GM19324 (cell line): ENCODE results near the gene TRPV3.
"Not testable (repeated sequence)": the region's sequence is repeated elsewhere in the genome, so short reads cannot be mapped to it uniquely, and the experiment has no call there.

Source experiments
- ATAC-seq: cut with Tn5 transposase; IDR thresholded peaks from one replicate; pipeline ENCODE4 v1.9.1; 2021; ENCODE audit warnings: mild to moderate bottlenecking, moderate library complexity; ENCODE audit not compliant: unreplicated experiment, low FRiP score

Gene TRPV3

GRCh38 chr17:3527896-3528295, 29.7 kb downstream of the TRPV3 start:
- ATAC-seq: no peak

GRCh38 chr17:3527468-3527867, 30.1 kb downstream of the TRPV3 start:
- ATAC-seq: no peak

- ATAC-seq: no peak
Observed at GRCh38 chr17:3526971-3527370, 30.6 kb downstream of the TRPV3 start.

GRCh38 chr17:3526491-3526890, 31.1 kb downstream of the TRPV3 start:
- no peak for ATAC-seq

- ATAC-seq: no peak
Observed at GRCh38 chr17:3524024-3524423, 33.6 kb downstream of the TRPV3 start.

GRCh38 chr17:3519472-3519871, 38.1 kb downstream of the TRPV3 start:
- not testable (repeated sequence) for ATAC-seq

GRCh38 chr17:3514873-3515272, 42.7 kb downstream of the TRPV3 start:
- ATAC-seq: no peak

- ATAC-seq: not testable (repeated sequence)
Observed at GRCh38 chr17:3514167-3514566, 43.4 kb downstream of the TRPV3 start.

- ATAC-seq: no peak
Observed at GRCh38 chr17:3513305-3514035, 44.1 kb downstream of the TRPV3 start.

- no peak for ATAC-seq
Observed at GRCh38 chr17:3512505-3513171, 45.0 kb downstream of the TRPV3 start.

- ATAC-seq: no peak
Observed at GRCh38 chr17:3511852-3512504, 45.6 kb downstream of the TRPV3 start.

- no peak for ATAC-seq
Observed at GRCh38 chr17:3510090-3510489, 47.5 kb downstream of the TRPV3 start.

- ATAC-seq: no peak
Observed at GRCh38 chr17:3507869-3508268, 49.7 kb downstream of the TRPV3 start.

GRCh38 chr17:3507071-3507470, 50.5 kb downstream of the TRPV3 start:
- no peak for ATAC-seq

GRCh38 chr17:3506054-3506453, 51.6 kb downstream of the TRPV3 start:
- ATAC-seq: no peak

GRCh38 chr17:3505008-3505407, 52.6 kb downstream of the TRPV3 start:
- no peak for ATAC-seq

GRCh38 chr17:3503285-3503684, 54.3 kb downstream of the TRPV3 start:
- no peak for ATAC-seq

GRCh38 chr17:3502466-3502865, 55.1 kb downstream of the TRPV3 start:
- ATAC-seq: no peak

- no peak for ATAC-seq
Observed at GRCh38 chr17:3501344-3501743, 56.3 kb downstream of the TRPV3 start.

- no peak for ATAC-seq
Observed at GRCh38 chr17:3497101-3497500, 60.5 kb downstream of the TRPV3 start.

- no peak for ATAC-seq
Observed at GRCh38 chr17:3485481-3486068, 72.0 kb downstream of the TRPV3 start.
